ENCODE results near the gene ZNF506.

DNA sequence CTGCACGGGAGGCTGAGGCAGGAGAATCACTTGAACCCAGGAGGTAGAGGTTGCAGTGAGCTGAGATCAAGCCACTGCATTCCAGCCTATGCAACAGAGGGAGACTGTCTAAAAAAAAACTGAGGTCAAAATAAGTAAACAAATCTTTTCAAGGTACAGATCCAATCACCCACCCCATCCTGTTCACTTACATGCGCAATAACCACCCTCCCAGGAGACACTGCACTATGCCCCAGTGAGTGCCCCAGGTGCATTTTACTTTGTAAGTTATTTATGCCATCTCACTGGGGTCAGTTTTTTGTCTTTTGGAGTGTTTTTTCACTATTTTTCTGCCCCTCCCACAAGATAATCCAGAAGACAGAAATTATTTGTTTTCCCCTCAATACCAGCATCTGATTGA lies 37.2 kb upstream of the ZNF506 start:
- TF ChIP-seq, protein P1, sequence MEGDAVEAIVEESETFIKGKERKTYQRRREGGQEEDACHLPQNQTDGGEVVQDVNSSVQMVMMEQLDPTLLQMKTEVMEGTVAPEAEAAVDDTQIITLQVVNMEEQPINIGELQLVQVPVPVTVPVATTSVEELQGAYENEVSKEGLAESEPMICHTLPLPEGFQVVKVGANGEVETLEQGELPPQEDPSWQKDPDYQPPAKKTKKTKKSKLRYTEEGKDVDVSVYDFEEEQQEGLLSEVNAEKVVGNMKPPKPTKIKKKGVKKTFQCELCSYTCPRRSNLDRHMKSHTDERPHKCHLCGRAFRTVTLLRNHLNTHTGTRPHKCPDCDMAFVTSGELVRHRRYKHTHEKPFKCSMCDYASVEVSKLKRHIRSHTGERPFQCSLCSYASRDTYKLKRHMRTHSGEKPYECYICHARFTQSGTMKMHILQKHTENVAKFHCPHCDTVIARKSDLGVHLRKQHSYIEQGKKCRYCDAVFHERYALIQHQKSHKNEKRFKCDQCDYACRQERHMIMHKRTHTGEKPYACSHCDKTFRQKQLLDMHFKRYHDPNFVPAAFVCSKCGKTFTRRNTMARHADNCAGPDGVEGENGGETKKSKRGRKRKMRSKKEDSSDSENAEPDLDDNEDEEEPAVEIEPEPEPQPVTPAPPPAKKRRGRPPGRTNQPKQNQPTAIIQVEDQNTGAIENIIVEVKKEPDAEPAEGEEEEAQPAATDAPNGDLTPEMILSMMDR (IDR thresholded peaks at IDR 0.05) = no peak
- TF ChIP-seq POLR2A (IDR thresholded peaks at IDR 0.05) (no peak), EP300 (IDR thresholded peaks at IDR 0.05) (no peak)
